T47D (cell line): ENCODE data around the gene SEPTIN3.

Experiments used
- DNase-seq, 2 experiments: peaks; one replicate each; pipeline versions ENCODE4 v3.0.0 to v3.0.0-alpha.2; 2011 to 2012; ENCODE audit warnings: low read depth in 1 of 2, low spot score in 1 of 2
- JUND ChIP-seq: IDR thresholded peaks from 2 replicates; pipeline ENCODE4 v1.6.1; 2012; ENCODE audit warnings: low read depth
- in situ Hi-C: cut with HindIII; loops from 2 replicates; pipeline ENCODE4 v1.10.0; 2016; ENCODE audit warnings: low sequenced_read_pairs, low pct_unique_long_range_greater_than_20kb

SEPTIN3 gene

DNA sequence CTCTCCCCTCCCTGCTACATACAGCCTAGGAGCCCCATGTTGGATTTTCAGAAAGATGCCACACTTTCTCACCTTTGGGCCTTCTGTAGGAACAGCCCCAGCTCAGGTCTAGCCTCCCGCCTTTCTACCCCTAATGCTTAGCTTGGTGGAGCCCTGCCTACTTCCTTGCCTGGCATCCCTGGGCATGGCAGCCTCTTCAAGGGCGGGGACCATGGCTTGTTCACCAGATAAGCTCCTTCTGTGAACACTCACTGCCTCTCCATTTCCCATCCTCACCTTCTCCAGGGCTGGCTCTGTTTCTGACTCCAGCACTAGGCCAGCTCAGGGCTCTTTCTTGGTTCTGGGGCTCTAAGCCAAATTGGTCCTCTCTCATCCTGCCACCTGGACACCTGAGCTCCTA lies 1.4 kb downstream of the SEPTIN3 start:
- no peak for TF ChIP-seq JUND
- in situ Hi-C loops, result no loop called here
- DNase-seq, result no peak

DNA sequence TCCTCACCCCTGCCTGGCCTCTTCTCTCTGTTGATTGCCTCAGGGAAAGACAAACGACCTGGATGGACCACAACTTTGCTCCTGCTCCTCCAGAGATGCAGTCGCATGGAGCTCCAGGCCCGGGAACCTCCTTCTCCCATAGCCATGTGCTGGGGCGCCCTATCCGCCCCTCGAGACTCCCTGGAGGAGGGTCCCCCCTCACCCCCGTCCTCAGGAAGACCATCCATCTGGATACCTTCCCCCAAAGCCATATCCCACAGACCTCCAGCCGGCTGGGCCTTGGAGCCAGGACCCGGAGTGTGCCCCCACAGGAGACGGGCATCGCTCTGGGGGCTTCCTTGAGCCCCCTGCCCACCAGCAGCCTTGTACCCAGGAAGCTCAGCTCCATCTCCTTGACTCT lies 2.2 kb downstream of the SEPTIN3 start:
- TF ChIP-seq JUND, result no peak
- in situ Hi-C loops, result no loop called here
- no peak for DNase-seq

DNA sequence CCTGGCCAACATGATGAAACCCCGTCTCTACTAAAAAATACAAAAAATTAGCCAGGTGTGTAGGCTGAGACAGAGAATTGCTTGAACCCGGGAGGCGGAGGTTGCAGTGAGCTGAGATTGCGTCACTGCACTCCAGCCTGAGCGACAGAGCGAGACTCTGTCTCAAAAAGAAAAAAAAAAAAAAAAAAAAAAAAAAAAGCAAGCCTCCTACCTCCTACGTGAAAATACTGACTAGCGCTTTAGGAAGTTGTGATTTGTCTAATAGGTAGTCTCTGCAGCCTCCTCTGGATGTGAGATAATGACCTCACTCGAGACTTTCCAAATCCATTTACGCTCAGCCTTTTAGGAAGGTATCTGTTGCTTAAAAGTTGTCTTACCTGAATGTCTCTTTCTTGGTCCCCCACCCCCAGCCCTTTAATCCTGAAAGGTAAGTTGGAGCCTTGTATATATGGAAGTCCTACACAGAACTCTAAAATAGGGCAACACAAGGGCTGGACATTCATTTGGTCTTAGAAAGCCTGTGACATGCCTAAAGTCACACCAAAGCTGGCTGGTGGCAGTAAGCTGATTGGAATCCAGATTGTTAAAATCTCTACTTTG lies 5.5 kb downstream of the SEPTIN3 start:
- in situ Hi-C loops, result no loop called here
- TF ChIP-seq JUND, result no peak

DNA sequence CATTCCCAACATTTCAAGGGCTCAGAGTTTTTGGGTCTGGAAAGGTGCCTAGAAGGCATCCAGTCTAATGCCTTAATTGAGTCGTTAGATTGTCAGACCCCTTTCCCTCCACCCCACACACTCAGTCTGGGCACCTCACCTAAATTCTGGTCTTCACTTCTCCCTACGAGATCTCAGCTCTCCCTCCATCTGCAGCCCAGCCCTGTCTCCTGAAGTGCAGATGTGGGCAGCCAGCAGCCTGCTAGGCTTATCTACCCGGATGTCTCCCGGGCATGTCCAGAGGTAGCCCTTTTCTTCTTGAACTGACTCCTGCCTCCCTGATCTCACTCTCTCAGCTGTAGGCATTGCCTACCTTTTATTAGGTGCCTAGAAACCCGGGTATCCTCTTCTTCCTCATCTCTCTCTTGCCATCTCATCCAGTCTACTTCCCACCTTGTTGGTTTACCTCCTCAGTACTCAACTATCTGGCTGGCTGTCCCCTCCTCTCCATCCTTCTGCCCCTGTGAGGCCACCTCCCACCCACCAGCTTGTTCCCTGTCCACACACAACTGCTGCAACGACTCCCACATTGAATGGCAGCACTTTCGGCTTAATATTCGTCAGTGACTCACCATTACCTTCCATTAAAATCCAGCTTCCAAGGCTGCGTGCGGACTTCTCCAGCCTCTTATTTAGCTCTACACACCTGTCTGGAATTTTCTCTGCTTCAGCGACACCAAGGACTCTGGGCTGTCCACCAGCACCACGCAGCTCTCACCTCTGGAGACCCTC lies 6.2 kb downstream of the SEPTIN3 start:
- in situ Hi-C loops, result no loop called here
- no peak for DNase-seq
- no peak for TF ChIP-seq JUND

More for the DNA sequence above, 5.5 kb downstream of the SEPTIN3 start:
- DNase-seq, result no peak

DNA sequence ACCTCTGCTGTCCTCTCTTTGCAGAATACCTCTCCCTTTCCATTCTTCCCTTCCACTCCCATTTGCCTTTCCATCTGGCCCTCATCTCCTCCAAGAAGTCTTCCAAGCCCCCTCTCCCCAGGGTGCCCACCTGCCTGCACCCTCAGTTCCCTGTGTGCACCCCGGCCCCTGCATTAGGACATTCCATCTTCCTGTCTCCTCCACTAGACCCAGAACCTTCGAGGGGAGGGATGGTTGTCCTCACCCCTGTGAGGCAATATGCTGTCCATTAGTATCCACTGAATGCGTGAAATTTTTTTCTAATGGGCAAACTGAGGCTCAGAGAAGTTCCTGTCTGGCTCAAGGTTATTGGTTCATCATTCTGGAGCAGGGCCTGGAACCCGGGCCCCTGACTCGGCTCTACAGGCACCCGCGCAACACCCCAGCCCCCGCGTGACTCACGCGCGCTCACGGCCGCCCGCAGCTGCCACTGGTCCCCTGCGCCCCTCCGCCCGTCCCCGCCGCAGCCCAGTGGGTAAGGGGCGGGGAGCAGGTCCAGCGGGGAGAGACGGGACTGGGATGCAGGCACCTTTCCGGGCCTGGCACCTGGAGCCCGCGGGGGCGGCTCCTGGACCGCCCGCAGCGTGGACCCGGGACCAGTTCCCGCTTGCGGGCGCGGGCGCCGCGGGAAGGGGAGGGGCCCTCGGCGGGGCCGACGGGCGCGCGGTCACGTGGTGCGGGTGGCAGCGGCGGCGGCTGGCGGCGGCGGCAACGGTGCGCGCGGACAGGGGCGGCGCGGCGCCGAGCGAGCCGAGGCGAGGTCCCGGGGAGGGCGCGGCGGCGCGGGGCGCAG lies 7.0 kb downstream of the SEPTIN3 start:
- peak; percentile 35 to 61 for DNase-seq
- TF ChIP-seq JUND, result no peak
- in situ Hi-C loops, result no loop called here

DNA sequence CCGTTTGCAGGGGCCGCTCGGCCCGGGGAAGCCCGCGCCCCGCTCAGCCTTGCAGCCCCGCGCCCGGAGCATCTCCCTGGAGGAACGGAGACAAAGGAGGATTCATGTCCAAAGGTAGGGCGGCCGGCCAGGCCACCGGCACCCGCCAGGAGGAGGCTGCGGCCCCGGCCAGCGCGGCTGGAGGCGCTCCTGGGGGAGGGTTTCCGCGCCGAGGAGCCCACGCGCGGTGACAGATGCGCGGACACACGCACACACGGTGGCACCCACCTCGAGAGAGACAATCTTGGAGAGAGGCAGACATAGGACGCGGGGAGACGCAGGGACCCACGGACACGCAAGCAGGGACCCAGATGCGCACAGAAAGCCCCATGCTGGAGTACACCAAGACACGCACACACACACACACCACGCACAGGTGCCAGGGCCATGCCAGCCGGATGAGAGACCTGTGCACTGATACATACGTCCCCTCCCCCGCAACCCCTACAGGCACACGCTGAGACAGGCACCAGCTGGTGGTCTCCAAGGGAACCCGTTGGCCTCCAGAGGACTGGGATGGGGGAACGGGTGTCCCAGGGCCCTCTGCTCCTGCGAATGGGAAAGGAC lies 7.8 kb downstream of the SEPTIN3 start:
- in situ Hi-C loops, result no loop called here
- no peak for TF ChIP-seq JUND
- no peak for DNase-seq

DNA sequence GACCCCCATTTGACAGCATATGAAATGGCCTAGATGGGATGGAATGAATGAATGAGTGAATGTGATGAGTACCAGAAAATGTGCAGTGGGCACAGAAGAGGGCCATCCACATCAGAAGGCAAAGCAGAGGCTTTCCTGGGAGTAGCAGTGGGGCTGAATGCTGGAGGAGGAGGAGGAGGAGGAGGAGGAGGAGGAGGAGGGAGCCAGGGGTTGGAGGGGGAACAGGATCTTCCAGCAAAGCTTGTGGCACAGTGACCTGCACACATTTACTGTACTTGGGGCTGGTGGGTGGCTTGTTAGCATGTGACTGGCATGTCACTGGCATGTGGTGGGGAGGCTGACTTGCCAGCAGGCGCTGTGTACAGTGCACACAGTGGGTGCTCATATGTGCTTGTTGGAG lies 9.5 kb downstream of the SEPTIN3 start:
- TF ChIP-seq JUND, result no peak
- no peak for DNase-seq
- in situ Hi-C loops, result no loop called here

DNA sequence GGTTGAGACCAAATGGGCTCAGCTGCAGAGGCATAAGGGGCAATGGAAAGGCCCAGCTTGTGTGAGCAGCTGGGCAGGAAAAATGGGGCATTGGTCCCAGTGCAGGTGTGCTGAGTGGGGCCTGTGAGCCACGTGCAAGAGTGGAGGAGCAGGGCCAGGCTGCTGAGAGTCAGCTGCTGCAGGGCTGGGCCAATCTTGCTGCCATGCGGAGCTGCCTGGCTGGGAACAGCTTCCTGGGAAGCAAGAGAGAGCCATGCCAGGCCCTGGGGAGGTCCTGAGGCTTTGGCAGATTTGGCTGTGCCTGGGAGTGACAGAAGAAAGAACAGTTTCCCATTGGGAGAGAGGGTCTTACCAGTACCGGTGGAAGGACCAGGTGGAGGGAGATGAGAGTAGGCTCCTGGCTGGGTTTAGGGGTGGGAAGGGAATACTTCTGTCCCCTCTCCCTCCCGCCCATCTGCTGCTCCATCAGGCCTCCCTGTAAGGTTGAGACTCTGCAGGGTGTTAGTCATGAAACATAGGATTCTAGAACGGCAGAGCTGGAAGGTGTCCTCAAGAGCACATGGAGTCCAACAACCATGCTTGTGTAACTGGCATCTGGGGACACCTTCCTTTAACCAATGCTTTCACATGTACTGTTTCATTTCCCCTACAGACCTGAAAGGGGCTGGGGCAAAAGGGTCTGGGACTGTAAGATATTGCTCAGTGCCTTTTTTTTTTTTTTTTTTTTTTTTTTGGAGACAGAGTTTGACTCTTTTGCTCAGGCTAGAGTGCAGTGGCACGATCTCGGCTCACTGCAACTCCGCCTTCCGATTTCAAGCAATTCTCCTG lies 10.4 kb downstream of the SEPTIN3 start:
- DNase-seq, result no peak
- in situ Hi-C loops, result no loop called here
- TF ChIP-seq JUND, result no peak

DNA sequence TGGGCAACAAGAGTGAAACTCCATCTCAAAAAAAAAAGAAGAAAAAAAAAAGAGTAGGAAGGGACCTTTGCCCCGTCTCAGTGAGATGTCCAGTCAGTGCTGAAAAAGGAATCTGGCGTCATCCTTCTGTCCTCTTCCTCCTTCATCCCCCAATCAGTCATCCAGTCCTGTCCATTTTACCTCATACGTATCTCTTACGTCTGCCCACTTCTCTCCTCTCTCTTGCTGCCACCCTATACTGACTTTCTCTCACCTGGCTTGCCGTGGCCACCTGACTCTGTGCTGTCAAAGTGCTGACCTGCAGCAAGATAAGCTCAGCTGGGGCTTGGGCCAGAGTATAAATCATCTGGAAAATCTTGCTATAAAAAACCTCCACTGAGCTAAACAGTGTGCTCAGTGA lies 13.6 kb downstream of the SEPTIN3 start:
- in situ Hi-C loops, result no loop called here
- no peak for DNase-seq
- no peak for TF ChIP-seq JUND

DNA sequence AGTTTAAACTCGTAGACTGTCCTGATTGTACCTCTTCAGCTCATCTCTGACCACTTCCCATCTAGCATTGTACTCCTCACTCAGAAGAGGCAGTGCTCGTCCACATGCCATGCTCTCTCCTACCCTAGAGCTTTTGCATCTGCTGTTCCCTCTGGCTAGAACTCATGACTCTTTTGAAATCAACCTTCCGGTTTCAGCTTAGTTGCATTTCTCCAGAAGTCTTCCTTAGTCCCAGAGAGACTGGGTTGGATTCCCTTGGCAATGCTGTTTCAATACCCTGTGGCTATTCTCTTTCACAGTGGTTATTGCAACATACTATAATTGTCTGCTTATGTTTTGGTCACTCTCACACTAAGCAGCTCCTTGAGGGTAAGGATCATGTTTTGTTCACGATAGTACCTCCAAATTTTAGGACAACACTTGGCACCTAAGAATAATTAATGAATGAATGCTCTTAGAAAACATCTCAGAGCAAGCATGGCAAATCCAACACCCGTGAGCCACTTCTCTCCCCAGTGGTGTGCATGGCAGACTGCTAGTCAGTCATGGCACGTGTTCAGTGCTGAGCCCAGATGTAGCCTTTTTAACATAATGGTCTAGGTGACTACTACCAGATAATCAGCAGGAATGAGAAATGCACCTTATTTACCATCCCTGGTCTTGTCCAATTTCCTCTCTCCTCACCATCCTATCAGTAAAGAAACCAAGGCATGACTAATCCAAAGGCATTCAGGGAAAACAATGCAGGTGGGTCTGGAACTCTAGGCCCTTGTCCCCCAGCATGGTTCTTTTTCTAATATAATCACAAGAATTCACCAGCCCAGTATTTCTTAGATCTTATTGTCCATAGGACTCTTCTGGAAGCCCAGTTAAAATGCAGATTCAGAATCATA lies 14.5 kb downstream of the SEPTIN3 start:
- DNase-seq, result peak in 1 of 2 experiments; percentile 39
- TF ChIP-seq JUND, result no peak
- in situ Hi-C loops, result no loop called here

DNA sequence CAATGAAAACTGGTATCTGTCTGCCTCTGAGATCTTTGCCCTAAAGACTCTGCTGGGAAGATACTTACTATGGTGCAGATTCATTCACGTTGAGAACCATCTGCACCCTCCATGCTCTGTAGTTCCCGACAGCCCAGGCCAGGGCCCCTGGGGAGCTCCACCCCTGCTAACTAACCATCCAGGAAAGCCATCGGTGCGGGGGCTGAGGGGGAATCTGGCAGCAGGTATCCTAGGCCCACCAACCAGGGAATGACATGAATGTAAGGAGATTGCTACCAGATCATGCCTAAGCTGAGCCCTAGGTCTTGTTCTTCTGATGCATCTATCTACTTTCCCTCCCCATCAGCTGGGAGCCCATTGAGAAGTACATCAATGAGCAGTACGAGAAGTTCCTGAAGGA lies 18.0 kb downstream of the SEPTIN3 start:
- DNase-seq, result no peak
- TF ChIP-seq JUND, result no peak

DNA sequence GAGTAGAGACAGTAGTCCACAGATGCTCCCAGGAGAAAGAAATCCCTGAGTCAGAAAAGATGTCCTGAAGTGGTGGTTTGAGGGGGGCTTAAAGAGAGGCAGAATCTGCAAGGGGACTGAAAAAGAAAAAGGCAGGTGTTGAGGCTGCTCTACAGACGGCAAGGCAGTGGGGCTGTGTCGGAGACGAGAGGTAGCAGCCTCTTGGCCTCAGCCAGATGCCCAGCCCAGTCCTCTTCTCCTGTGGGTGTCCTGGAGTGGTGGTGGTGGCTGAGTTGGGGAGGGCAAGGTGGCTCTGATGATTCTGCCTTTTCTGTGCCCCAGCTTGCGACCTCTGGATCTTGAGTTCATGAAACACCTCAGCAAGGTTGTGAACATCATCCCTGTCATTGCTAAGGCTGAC lies 20.0 kb downstream of the SEPTIN3 start:
- no peak for DNase-seq
- in situ Hi-C loops, result no loop called here
- TF ChIP-seq JUND, result no peak

More for the DNA sequence above, 18.0 kb downstream of the SEPTIN3 start:
- in situ Hi-C loops, result no loop called here
